ENCODE results near the gene CARF.

DNA sequence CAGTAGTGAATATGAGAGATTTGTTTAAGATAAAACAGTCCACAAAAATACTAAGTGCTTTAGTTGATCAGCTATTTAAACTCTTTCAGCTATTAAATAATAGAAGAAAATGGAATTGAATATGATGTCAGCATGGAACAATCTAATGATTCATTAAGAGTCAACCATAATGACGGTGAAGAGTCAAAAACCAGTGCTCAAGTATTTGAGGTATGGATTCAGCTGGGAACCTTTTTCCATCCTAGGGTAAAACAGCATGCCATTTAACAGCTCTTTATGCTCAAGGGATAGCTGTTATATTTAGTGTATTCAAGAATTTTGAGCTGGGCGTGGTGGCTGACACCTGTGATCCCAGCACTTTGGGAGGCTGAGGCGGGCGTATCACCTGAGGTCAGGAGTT, 29.7 kb downstream of the CARF start:
- TF ChIP-seq FOXA1 (IDR thresholded peaks at IDR 0.05) (no peak), HDGF (IDR thresholded peaks at IDR 0.05; ENCODE audit: borderline replicate concordance) (no peak), BHLHE40 (IDR thresholded peaks at IDR 0.05; ENCODE audit: borderline replicate concordance) (no peak), FOXM1 (IDR thresholded peaks at IDR 0.05; ENCODE audit: borderline replicate concordance) (no peak), TARDBP (IDR thresholded peaks at IDR 0.05) (no peak), SP1 (IDR thresholded peaks at IDR 0.05) (no peak), NFRKB (IDR thresholded peaks at IDR 0.05) (no peak), ELF4 (IDR thresholded peaks at IDR 0.05) (no peak), FOXK2 (IDR thresholded peaks at IDR 0.05) (no peak)
- TF ChIP-seq, protein P1, sequence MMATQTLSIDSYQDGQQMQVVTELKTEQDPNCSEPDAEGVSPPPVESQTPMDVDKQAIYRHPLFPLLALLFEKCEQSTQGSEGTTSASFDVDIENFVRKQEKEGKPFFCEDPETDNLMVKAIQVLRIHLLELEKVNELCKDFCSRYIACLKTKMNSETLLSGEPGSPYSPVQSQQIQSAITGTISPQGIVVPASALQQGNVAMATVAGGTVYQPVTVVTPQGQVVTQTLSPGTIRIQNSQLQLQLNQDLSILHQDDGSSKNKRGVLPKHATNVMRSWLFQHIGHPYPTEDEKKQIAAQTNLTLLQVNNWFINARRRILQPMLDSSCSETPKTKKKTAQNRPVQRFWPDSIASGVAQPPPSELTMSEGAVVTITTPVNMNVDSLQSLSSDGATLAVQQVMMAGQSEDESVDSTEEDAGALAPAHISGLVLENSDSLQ (IDR thresholded peaks at IDR 0.05): no peak

Measured in HEK293T (cell line).